Neural cell (in vitro differentiated cells): ENCODE measurements around the gene PARD6G. TPM values are rescaled to one million over a fixed set of nuclear protein-coding genes. Genes with fewer than 3 reads are reported as not detected.
"Not testable (repeated sequence)": the region's sequence is repeated elsewhere in the genome, so short reads cannot be mapped to it uniquely, and the experiment has no call there.

Experiments
- H2AFZ ChIP-seq: fragments of 200-600, 300-800 bp; sonication (generic), shearing (Covaris generic); 2 replicates; pipeline ENCODE4 v1.6.0; 2014; ENCODE audit warnings: low read depth, mild to moderate bottlenecking, antibody characterized with exemption, low read length, moderate library complexity
- H3F3A ChIP-seq: fragments of 200-600 bp; shearing (Covaris generic); 2 replicates; pipeline ENCODE4 v1.6.1; 2016; ENCODE audit warnings: mild to moderate bottlenecking, moderate library complexity, mixed read lengths, antibody characterized with exemption, low read length; ENCODE audit not compliant: insufficient read depth, poor library complexity, severe bottlenecking
- H3K27ac ChIP-seq: fragments of 200-600, 300-800 bp; sonication (generic), shearing (Covaris generic); 2 replicates; pipeline ENCODE4 v1.5.1; 2014; ENCODE audit warnings: mild to moderate bottlenecking, low read length, moderate library complexity
- H3K27me3 ChIP-seq: fragments of 300-800, 200-600 bp; sonication (generic), shearing (Covaris generic); 2 replicates; pipeline ENCODE4 v1.6.0; 2014; ENCODE audit warnings: mild to moderate bottlenecking, low read depth, low read length, moderate library complexity; ENCODE audit not compliant: insufficient read depth
- H3K36me3 ChIP-seq: fragments of 300-800, 200-600 bp; sonication (generic), shearing (Covaris generic); 2 replicates; pipeline ENCODE4 v1.5.1; 2014; ENCODE audit warnings: mild to moderate bottlenecking, antibody characterized with exemption, low read length, moderate library complexity; ENCODE audit not compliant: insufficient read depth
- H3K4me2 ChIP-seq: fragments of 300-800, 200-600 bp; sonication (generic), shearing (Covaris generic); 2 replicates; pipeline ENCODE4 v1.6.0; 2014; ENCODE audit warnings: mild to moderate bottlenecking, low read length
- H3K4me3 ChIP-seq: fragments of 300-800, 200-600 bp; sonication (generic), shearing (Covaris generic); 2 replicates; pipeline ENCODE4 v1.5.1; 2014; ENCODE audit warnings: mild to moderate bottlenecking, low read length, moderate library complexity
- H3K79me2 ChIP-seq: fragments of 200-600 bp; shearing (Covaris generic); replicated peaks from 2 replicates; pipeline ENCODE4 v1.6.0; 2014; ENCODE audit warnings: mild to moderate bottlenecking, low read length, moderate library complexity; ENCODE audit not compliant: insufficient read depth
- H3K9ac ChIP-seq: fragments of 300-800, 200-600 bp; sonication (generic), shearing (Covaris generic); 2 replicates; pipeline ENCODE4 v1.6.1; 2016; ENCODE audit warnings: mild to moderate bottlenecking, low read length, mixed read lengths
- H3K9me2 ChIP-seq: fragments of 200-600 bp; shearing (Covaris generic); 2 replicates; pipeline ENCODE4 v1.6.1; 2016; ENCODE audit warnings: mild to moderate bottlenecking, low read length, mixed read lengths; ENCODE audit not compliant: insufficient read depth
- H3K9me3 ChIP-seq: fragments of 200-600, 300-800 bp; sonication (generic), shearing (Covaris generic); 2 replicates; pipeline ENCODE4 v1.6.1; 2016; ENCODE audit warnings: mild to moderate bottlenecking, mixed run types, low read length, moderate library complexity, mixed read lengths
- H4K20me1 ChIP-seq: fragments of 200-600 bp; shearing (Covaris generic); 2 replicates; pipeline ENCODE4 v1.6.1; 2016; ENCODE audit warnings: mild to moderate bottlenecking, mixed run types; ENCODE audit not compliant: insufficient read depth
- EP300 ChIP-seq: fragments of 450-650 bp; conservative IDR thresholded peaks from 2 replicates; pipeline ENCODE4 v1.6.1; 2014; ENCODE audit warnings: antibody characterized with exemption, mild to moderate bottlenecking, moderate library complexity; ENCODE audit not compliant: poor library complexity, severe bottlenecking
- EZH2 ChIP-seq: fragments of 200-600, 300-800 bp; shearing (Covaris generic), sonication (generic); IDR thresholded peaks from 2 replicates; pipeline ENCODE4 v1.6.1; 2014; ENCODE audit warnings: antibody characterized with exemption, low read length, borderline replicate concordance, mild to moderate bottlenecking; ENCODE audit not compliant: insufficient read depth, poor library complexity, severe bottlenecking
- MXI1 ChIP-seq: fragments of 450-650 bp; conservative IDR thresholded peaks from 2 replicates; pipeline ENCODE4 v1.6.1; 2014; ENCODE audit warnings: antibody characterized with exemption, mild to moderate bottlenecking; ENCODE audit not compliant: poor library complexity, severe bottlenecking
- POLR2AphosphoS5 ChIP-seq: IDR thresholded peaks from 2 replicates; pipeline ENCODE4 v1.6.1; 2012
- RAD21 ChIP-seq: fragments of 450-650 bp; conservative IDR thresholded peaks from 2 replicates; pipeline ENCODE4 v1.6.1; 2014; ENCODE audit warnings: antibody characterized with exemption, mild to moderate bottlenecking, moderate library complexity
- SMC3 ChIP-seq: fragments of 450-650 bp; conservative IDR thresholded peaks from 2 replicates; pipeline ENCODE4 v1.6.1; 2014; ENCODE audit warnings: antibody characterized with exemption, mild to moderate bottlenecking, moderate library complexity; ENCODE audit not compliant: poor library complexity
- TAF1 ChIP-seq: IDR thresholded peaks from 2 replicates; pipeline ENCODE4 v1.6.1; 2012; ENCODE audit warnings: low read depth
- polyA plus RNA-seq: library from polyadenylated mRNA; depleted of rRNA; stranded (reverse); fragments of >200 nt; gene quantifications from 2 replicates; pipeline ENCODE4 v1.2.3, GENCODE V29; 2014
- TF ChIP-seq, protein P1 (sequence below): IDR thresholded peaks from 2 replicates; pipeline ENCODE4 v1.6.1; 2012; ENCODE audit warnings: borderline replicate concordance
- TF ChIP-seq, protein P2 (sequence below): fragments of 450-650 bp; IDR thresholded peaks from 2 replicates; pipeline ENCODE4 v1.5.1; 2014; ENCODE audit warnings: antibody characterized with exemption, mild to moderate bottlenecking, moderate library complexity; ENCODE audit not compliant: poor library complexity, severe bottlenecking

The PARD6G gene
- polyA plus RNA-seq, 1 donor from 2014 or later: 9.3 TPM

DNA sequence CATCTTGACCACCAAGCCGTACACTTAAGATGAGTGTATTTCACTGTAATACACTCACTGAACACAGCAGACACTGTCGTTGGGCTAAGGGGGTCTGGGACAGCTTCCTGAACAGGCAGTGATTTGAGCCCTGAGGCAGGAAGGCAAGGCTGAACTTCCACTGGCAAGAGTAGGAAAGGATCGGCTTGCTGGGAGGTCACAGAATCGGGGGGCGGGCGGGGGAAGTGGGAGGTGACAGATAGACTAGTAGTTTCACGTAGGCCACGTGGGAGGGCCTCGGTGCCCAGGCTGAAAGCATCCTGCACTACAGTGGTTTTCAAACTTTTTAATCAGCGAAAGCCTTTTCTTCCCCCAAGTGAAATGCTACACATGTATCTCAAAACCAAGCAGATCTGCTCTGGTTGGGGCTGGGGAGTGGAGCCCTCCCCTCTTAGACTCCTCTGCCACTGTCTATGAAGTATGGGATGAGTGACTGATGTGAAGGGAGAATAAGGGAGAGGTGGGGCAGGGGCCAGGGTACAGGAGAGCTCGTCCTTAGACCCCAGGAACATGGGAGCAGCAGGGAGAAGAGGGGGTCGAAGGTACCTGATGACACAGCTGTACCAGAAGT, 8.6 kb downstream of the PARD6G start:
- Histone ChIP-seq H3K27ac (no peak overlapping the region), H3K9ac (no peak overlapping the region), H3F3A (no peaks in the 10 kb centered on the region), H3K9me3 (no peaks in the 10 kb centered on the region), H3K9me2 (no peaks in the 10 kb centered on the region), H3K27me3 (no peaks in the 10 kb centered on the region), H4K20me1 (no peaks in the 10 kb centered on the region), H2AFZ (no peak overlapping the region), H3K4me2 (no peak overlapping the region), H3K79me2 (peaks cover 33% of the 10 kb centered on the region), H3K4me3 (no peak overlapping the region), H3K36me3 (no peaks in the 10 kb centered on the region)
- no peak for TF ChIP-seq TAF1
- TF ChIP-seq MXI1: no peak
- no peak for TF ChIP-seq EP300
- TF ChIP-seq, protein P1, sequence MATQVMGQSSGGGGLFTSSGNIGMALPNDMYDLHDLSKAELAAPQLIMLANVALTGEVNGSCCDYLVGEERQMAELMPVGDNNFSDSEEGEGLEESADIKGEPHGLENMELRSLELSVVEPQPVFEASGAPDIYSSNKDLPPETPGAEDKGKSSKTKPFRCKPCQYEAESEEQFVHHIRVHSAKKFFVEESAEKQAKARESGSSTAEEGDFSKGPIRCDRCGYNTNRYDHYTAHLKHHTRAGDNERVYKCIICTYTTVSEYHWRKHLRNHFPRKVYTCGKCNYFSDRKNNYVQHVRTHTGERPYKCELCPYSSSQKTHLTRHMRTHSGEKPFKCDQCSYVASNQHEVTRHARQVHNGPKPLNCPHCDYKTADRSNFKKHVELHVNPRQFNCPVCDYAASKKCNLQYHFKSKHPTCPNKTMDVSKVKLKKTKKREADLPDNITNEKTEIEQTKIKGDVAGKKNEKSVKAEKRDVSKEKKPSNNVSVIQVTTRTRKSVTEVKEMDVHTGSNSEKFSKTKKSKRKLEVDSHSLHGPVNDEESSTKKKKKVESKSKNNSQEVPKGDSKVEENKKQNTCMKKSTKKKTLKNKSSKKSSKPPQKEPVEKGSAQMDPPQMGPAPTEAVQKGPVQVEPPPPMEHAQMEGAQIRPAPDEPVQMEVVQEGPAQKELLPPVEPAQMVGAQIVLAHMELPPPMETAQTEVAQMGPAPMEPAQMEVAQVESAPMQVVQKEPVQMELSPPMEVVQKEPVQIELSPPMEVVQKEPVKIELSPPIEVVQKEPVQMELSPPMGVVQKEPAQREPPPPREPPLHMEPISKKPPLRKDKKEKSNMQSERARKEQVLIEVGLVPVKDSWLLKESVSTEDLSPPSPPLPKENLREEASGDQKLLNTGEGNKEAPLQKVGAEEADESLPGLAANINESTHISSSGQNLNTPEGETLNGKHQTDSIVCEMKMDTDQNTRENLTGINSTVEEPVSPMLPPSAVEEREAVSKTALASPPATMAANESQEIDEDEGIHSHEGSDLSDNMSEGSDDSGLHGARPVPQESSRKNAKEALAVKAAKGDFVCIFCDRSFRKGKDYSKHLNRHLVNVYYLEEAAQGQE: no peak
- TF ChIP-seq, protein P2, sequence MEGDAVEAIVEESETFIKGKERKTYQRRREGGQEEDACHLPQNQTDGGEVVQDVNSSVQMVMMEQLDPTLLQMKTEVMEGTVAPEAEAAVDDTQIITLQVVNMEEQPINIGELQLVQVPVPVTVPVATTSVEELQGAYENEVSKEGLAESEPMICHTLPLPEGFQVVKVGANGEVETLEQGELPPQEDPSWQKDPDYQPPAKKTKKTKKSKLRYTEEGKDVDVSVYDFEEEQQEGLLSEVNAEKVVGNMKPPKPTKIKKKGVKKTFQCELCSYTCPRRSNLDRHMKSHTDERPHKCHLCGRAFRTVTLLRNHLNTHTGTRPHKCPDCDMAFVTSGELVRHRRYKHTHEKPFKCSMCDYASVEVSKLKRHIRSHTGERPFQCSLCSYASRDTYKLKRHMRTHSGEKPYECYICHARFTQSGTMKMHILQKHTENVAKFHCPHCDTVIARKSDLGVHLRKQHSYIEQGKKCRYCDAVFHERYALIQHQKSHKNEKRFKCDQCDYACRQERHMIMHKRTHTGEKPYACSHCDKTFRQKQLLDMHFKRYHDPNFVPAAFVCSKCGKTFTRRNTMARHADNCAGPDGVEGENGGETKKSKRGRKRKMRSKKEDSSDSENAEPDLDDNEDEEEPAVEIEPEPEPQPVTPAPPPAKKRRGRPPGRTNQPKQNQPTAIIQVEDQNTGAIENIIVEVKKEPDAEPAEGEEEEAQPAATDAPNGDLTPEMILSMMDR: no peak
- TF ChIP-seq POLR2AphosphoS5: no peak

DNA sequence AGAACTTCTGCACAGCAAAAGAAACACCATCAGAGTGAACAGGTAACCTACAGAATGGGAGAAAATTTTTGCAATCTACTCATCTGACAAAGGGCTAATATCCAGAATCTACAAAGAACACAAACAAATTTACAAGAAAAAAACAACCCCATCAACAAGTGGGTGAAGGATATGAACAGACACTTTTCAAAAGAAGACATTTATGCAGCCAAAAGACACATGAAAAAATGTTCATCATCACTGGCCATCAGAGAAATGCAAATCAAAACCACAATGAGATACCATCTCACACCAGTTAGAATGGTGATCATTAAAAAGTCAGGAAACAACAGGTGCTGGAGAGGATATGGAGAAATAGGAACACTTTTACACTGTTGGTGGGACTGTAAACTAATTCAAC, 9.8 kb downstream of the PARD6G start:
- H3K4me2 ChIP-seq, H3K9me2 ChIP-seq, H2AFZ ChIP-seq, H3K9ac ChIP-seq, H3K27me3 ChIP-seq, H4K20me1 ChIP-seq, H3K9me3 ChIP-seq, H3K36me3 ChIP-seq, H3K27ac ChIP-seq, H3F3A ChIP-seq, H3K4me3 ChIP-seq: not testable (repeated sequence)
- peaks cover 40% of the 10 kb centered on the region for H3K79me2 ChIP-seq

DNA sequence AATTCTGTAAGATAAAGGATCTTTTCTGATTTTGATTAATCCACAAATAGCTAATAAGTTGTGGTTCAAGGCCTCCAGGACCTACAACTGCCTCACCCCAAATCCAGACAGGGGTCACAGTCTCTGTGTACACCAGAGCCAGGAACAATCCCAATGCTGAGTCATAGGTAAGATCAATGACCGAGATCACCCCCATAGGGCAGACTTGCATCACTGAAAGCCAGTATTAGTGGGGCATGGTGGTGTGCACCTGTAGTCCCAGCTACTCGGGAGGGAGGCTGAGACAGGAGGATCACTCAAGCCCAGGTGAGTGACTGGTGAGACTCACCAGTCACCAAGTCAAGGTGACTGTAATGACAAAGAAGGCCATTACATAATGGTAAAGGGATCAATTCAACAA, 12.9 kb downstream of the PARD6G start:
- TF ChIP-seq, protein P1: no peak
- no peak for TF ChIP-seq TAF1
- TF ChIP-seq, protein P2: no peak
- no peak for TF ChIP-seq SMC3
- no peak for TF ChIP-seq POLR2AphosphoS5
- no peak for TF ChIP-seq EZH2
- TF ChIP-seq MXI1: no peak
- TF ChIP-seq RAD21: no peak
- TF ChIP-seq EP300: no peak
- Histone ChIP-seq H3K27ac (no peak overlapping the region), H3K27me3 (no peaks in the 10 kb centered on the region), H4K20me1 (no peaks in the 10 kb centered on the region), H3F3A (no peaks in the 10 kb centered on the region), H3K9me2 (no peaks in the 10 kb centered on the region), H3K4me2 (no peak overlapping the region), H2AFZ (no peak overlapping the region), H3K9ac (no peak overlapping the region), H3K9me3 (no peaks in the 10 kb centered on the region), H3K36me3 (no peaks in the 10 kb centered on the region), H3K79me2 (peaks cover 28% of the 10 kb centered on the region), H3K4me3 (no peak overlapping the region)
